SHP77 (cell line): ENCODE data around the gene PPP1R27.

ENCODE experiments used
- DNase-seq, 2 experiments: peaks; one replicate each; lab custom pipeline; 2025; lab: John Stamatoyannopoulos, UW

The PPP1R27 gene

DNA sequence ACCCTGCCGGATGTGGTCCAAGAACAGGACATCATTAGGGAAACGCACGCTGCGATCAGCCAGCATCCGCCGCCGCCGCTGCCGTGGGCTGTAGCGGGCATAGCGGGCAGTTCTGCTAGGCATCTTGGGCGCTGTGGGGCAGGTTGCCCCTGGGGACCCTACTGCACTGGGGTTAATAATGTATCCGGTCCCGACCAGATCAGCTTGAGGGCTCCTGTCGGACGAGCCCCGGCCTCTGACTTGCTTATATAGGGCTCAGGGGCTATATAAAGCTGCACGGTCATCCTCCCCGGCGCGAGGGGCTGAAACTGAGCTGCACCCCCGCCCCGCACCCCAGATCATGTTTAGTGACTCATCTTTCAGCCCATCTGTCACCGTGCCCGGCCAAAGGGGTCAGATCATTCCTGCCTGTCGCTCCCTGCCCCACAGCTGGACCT lies at the start of gene PPP1R27:
TSS of gene PPP1R27 (minus strand) at position 220 of the 437 bp plus-strand sequence. CDS start at position 123, 97 bp downstream.
- no peak for DNase-seq

DNA sequence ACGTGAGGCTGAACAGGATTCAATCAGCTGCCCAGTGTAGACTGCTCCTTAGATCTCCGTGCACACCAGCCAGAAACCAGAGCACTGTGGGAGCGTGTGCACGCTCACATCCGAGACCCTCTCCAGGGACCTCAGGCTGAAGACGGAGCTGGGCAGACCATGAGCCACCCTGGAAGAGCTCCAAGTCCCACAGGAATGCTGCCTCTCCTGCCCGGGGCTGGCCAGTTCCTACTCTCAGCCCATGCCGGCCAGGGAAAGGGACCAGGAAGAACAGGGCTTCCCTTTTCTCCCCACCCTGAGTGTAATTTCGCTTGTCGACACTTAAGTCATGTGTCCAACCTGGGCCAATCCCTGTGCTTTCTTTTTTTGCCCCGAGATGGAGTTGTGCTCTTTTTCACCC lies 49.7 kb upstream of the PPP1R27 start:
- no peak for DNase-seq

- DNase-seq, result no peak
Observed at GRCh38 chr17:81879121-81879520, 44.3 kb upstream of the PPP1R27 start.

- no peak for DNase-seq
Observed at GRCh38 chr17:81878294-81878693, 43.4 kb upstream of the PPP1R27 start.

DNA sequence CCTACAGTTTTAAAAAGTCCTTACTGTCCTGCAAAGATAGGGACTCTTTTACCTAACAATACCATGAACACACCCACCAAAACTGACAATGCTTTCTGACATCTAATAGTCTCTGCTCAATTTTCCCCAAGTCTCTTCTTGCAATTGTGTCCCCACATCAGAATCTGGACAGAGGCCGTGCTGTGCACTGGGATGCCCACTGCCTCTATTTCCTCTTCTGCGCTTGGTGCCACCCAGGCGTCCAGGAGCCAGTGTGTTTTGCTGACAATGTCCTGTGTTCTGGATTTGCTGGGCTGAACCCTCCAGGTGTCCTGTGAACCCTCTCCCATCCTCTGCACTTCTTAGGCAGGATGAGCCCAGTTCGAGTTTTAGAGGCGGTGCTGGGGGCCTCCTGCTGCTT lies 42.7 kb upstream of the PPP1R27 start:
- DNase-seq, result no peak

- DNase-seq, result peak; percentile 86 to 92
Observed at GRCh38 chr17:81871387-81872230, 36.8 kb upstream of the PPP1R27 start.

DNA sequence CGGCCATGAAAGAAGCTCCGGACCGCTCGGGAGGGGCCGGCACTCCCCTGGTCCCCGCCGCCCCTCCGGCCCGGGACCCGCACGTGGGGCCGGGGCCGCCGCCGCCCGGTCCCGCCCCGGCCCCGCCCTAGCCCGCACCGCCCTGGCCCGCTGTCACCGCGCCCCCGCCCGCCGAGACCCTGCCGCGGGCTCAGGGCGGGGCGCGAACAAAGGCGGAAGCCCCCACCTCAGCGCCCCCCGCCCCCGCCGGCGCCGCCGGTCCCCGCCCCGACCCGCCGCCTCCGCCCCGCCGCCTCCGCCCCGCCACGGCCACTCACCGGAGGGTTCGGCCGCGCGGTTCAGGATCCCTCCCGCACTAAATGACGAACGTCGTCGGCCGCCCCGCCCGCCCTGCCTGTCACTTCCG lies 36.1 kb upstream of the PPP1R27 start, which contains the start of gene ARHGDIA:
TSS of gene ARHGDIA (minus strand) at position 357 of the 406 bp plus-strand sequence. CDS start 1,407 bp downstream, outside the sequence.
- DNase-seq, result no peak

DNA sequence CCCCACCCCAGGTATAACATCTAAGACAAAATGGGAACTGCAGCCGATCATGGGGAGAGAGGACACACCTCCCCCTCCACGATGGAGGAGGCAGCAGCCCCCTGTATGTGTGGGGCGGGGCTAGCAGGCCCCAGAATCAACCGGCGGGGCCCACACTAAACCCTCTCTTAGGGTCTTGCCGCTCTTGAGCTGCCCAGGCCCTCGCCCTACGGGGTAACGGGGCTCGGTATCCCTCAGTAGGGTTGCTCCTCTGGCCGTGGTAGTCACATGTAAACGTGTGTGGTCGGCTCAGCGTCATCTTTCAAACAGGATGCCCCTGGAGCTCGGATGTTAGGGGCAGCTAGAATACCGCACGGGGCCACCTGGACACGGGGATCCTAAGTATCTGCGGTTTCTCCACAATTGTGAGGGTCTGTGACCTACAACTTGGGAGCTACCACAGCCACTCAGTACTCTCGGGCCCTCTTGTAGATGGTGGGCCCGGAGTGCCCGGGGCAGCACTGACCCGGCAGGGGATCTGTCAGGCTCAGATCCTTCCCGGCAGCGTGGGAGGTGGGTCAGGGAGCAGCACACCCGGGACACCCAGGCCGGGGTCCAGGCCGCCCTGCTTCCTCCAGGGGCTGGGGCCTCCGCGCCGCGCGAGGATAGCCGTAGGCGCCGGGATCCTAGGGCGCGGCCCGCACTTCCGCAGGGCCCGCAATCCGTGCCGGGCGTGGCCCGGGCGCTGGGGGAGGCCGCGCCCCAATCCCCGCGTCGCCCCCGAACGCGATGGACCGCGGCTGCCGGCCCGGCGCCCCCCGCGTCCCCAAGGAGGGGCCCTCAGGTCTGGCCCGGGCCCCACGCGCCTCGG lies 35.5 kb upstream of the PPP1R27 start:
- DNase-seq, result no peak

GRCh38 chr17:81869221-81870130 lies 34.6 kb upstream of the PPP1R27 start:
- no peak for DNase-seq

- DNase-seq, result no peak
Observed at GRCh38 chr17:81868674-81869220, 33.9 kb upstream of the PPP1R27 start.

GRCh38 chr17:81867991-81868673 lies 33.3 kb upstream of the PPP1R27 start:
- no peak for DNase-seq

DNA sequence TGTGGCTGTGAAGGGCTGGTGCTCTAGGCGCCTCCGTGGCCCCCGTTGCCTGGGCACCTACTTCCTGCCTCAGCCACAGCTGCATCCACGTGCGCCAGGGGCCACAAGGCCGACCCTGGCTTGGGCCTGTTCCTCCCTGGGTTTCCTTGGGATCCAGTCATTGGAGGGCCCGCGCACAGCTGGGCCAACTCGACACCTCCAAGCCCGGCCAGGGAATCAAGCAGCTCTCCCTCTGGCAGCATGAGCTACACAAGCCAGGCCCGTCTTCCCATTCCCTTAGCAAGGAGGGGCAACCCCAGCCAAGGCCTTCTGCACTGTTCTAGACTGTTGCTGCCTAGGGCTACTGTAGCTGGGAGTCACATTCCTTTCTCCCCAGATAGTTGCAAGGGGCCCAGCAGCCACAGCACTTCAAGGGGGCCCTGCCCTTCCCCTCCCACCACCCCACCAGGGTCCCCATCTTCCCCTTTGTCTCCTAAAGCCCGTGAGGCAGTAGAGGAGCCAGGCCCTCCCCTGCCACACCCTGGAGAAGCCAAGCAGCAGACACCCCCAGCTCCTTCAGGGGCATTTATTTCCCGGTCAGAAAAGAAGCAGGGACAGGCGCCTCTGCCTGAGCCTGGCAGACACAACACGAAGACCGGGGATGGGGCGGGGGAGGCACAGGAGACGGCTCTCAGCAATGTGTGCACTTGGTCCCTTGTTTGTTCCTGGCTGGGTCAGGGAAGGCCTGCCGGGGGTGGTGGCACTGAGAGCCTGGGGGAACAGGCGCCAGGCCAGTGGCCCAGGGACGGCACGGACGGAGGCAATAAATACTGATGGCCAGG lies 32.5 kb upstream of the PPP1R27 start:
- peak; percentile 61 to 70 for DNase-seq

DNA sequence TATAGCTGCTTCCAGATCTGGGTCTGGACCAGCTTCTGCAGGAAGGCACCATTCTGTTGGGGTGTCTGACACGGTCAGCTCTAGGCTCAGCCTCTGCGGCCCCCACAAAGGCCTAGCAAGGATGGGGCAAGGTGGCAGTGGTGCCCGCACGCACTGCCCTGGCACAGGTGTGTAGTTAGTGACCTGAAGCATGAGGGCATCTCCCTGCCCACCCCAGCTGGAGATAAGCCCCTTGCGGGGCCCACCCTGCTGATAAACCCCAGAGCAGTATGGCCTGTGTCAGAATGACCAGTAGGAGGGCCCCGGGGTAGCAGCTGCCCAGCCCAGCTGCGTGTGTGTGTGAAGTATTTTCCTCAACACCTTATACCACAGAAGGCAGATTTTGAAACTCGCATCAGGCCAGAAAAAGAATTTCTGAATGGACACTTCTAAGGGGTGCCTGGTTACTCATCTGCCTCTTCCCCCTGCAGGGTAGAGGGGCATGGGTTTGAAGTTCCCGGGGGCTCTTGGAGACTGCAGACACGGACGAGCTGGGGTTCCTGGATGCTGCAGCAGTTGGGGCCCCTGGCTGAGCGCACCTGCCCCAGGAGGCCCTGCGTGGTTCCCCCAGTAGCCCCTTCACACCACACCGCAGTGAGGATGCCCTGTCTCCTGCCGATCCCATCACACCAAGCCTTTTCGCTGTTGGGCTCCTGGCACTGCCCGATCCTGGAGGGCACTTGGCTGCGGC lies 31.8 kb upstream of the PPP1R27 start:
- no peak for DNase-seq

DNA sequence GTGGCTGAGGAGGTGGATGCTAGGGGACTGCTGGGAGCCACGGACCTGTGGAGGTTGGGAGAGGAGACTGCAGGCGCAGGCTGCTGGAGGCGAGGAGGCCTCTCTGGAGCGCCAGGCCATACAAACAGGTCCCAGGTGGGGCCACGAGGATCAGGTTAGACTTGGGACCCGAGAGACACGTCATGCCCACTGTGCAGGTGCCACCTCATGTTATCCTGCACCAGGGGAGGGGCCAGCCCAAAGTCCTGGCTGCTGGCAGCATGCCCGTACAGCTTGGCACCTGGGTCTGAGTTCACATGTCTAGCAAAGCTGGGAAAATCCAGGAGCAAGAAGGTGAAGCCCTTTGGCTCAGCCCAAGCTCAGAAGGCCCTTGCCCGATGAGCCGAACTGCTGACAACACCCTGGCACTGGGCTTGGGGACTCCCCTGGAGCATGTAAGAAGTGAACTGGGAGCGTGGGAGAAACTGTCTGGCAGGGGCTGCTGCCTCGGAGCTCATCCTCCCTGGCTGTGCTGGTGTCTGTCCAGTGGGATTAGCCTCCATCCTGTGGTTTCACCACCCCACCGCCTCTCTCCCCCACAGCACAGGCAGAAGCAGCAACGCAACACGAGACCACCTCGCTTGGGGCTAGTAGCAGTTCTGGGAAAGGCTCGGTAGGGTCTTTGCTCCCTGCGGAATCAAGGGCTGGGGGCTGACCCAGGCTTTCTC lies 31.0 kb upstream of the PPP1R27 start:
- DNase-seq, result peak in 1 of 2 experiments; percentile 62

GRCh38 chr17:81865358-81865732 lies 30.5 kb upstream of the PPP1R27 start:
- DNase-seq, result no peak

- DNase-seq, result no peak
Observed at GRCh38 chr17:81863833-81864768, 29.3 kb upstream of the PPP1R27 start.

DNA sequence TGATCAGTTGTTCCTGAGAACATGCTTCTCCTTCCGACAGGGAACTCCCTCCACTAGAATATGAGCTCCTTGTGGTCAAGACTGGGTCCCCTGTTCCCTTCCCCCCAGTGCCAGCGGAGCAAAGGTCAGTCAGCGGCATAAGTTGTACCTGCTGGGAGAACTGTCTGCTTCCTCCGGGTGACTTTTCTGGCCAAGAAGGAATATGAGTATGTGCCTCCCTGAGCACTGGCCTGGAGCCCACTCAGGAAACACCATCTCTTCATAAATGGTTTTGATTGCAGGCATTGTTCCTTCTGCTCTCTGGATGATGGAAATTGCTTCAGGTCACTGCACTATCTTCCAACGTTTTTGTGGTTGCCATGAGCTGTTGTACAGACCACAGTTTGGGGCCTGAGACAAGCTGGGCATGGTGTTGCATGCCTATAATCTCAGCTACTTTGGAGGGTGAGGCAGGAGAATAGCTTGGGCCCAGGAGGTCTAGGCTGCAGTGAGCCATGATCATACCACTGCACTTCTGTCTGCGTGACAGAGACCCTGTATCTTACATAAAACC lies 28.3 kb upstream of the PPP1R27 start:
- no peak for DNase-seq
